CD14-positive monocyte (primary cell): Measurements from ENCODE around the gene TRPV4. TPM values are rescaled to one million over a fixed set of nuclear protein-coding genes. Genes with fewer than 3 reads are reported as not detected.

Experiments
- DNase-seq, 3 donors: peaks; one replicate each; pipeline ENCODE4 v3.0.0-alpha.2; 2011 to 2022
- H2AFZ ChIP-seq: 2 replicates; pipeline ENCODE4 v1.6.0; 2012; ENCODE audit warnings: mild to moderate bottlenecking, low read depth, low read length, inconsistent platforms; ENCODE audit not compliant: insufficient read depth, poor library complexity, severe bottlenecking
- H3K27ac ChIP-seq, 2 donors: 1 replicate in 1 of 2; 2 replicates in 1 of 2; pipeline ENCODE4 v1.5.1; 2012 to 2013; ENCODE audit warnings: low read length in 2 of 2, control low read depth in 1 of 2, inconsistent platforms in 1 of 2, low read depth in 1 of 2, mild to moderate bottlenecking in 1 of 2
- H3K27me3 ChIP-seq, 2 donors: one replicate each; pipeline versions ENCODE4 v1.6.0 to v1.6.1; 2011 to 2013; ENCODE audit warnings: low read length in 2 of 2; ENCODE audit not compliant: control insufficient read depth in 2 of 2, insufficient read depth in 2 of 2
- H3K36me3 ChIP-seq, 2 donors: replicated peaks in 1 of 2; 1 replicate in 1 of 2; 2 replicates in 1 of 2; pipeline versions ENCODE4 v1.5.1 to v1.6.1; 2012 to 2013; ENCODE audit warnings: low read length in 2 of 2, control low read depth in 1 of 2, inconsistent platforms in 1 of 2, mild to moderate bottlenecking in 1 of 2; ENCODE audit not compliant: insufficient read depth in 2 of 2, control insufficient read depth in 1 of 2
- H3K4me1 ChIP-seq, 2 donors: 1 replicate in 1 of 2; 2 replicates in 1 of 2; pipeline versions ENCODE4 v1.5.1 to v1.6.1; 2012 to 2013; ENCODE audit warnings: low read length in 2 of 2, control low read depth in 1 of 2, inconsistent platforms in 1 of 2, mild to moderate bottlenecking in 1 of 2, moderate library complexity in 1 of 2; ENCODE audit not compliant: insufficient read depth in 2 of 2, control insufficient read depth in 1 of 2
- H3K4me2 ChIP-seq: replicated peaks from 2 replicates; pipeline ENCODE3; 2012; ENCODE audit warnings: low read length, moderate library complexity, mild to moderate bottlenecking; ENCODE audit not compliant: poor library complexity, severe bottlenecking; ENCODE audit errors: extremely low read depth
- H3K4me3 ChIP-seq, 3 experiments: fragments of 200-600 bp in 1 of 3; sonication (generic) in 1 of 3; replicated peaks in 1 of 3; 1 replicate in 2 of 3; 2 replicates in 1 of 3; pipeline ENCODE4 v1.5.1; 2011 to 2013; ENCODE audit warnings: low read length in 3 of 3, mild to moderate bottlenecking in 3 of 3, control low read depth in 2 of 3, low read depth in 2 of 3, inconsistent platforms in 1 of 3, moderate library complexity in 1 of 3
- H3K79me2 ChIP-seq: 2 replicates; pipeline ENCODE4 v1.6.0; 2012; ENCODE audit warnings: mild to moderate bottlenecking, control low read depth, inconsistent platforms, low read length, moderate library complexity; ENCODE audit not compliant: insufficient read depth
- H3K9ac ChIP-seq: 2 replicates; pipeline ENCODE4 v1.6.0; 2017; ENCODE audit warnings: low read length, mild to moderate bottlenecking; ENCODE audit not compliant: insufficient read depth, poor library complexity, severe bottlenecking
- H3K9me3 ChIP-seq, 2 donors: replicated peaks in 1 of 2; 1 replicate in 1 of 2; 2 replicates in 1 of 2; pipeline versions ENCODE4 v1.5.1 to v1.6.1; 2012 to 2013; ENCODE audit warnings: low read length in 2 of 2, control low read depth in 1 of 2; ENCODE audit not compliant: control insufficient read depth in 1 of 2, insufficient read depth in 1 of 2
- H4K20me1 ChIP-seq: 2 replicates; pipeline ENCODE4 v1.6.0; 2012; ENCODE audit warnings: mild to moderate bottlenecking, low read length, control low read depth, moderate library complexity; ENCODE audit not compliant: insufficient read depth
- H3K27ac Mint-ChIP-seq, 7 donors: one replicate each; pipeline ENCODE4 v1.8.0; 2020; ENCODE audit warnings: mild to moderate bottlenecking in 7 of 7, mixed read lengths in 7 of 7, moderate library complexity in 6 of 7, inconsistent platforms in 2 of 7
- H3K27me3 Mint-ChIP-seq, 3 donors: one replicate each; pipeline ENCODE4 v1.8.0; 2021 to 2022; ENCODE audit warnings: low read depth in 3 of 3, mild to moderate bottlenecking in 3 of 3, mixed read lengths in 3 of 3, moderate library complexity in 3 of 3, inconsistent platforms in 1 of 3
- H3K36me3 Mint-ChIP-seq, 2 donors: one replicate each; pipeline ENCODE4 v1.8.0; 2020; ENCODE audit warnings: mixed read lengths in 2 of 2, inconsistent platforms in 1 of 2, mild to moderate bottlenecking in 1 of 2
- H3K4me1 Mint-ChIP-seq: one replicate; pipeline ENCODE4 v1.8.0; 2020; ENCODE audit warnings: mild to moderate bottlenecking, mixed read lengths
- H3K4me3 Mint-ChIP-seq, 2 donors: one replicate each; pipeline ENCODE4 v1.8.0; 2020; ENCODE audit warnings: mild to moderate bottlenecking in 2 of 2, mixed read lengths in 2 of 2, moderate library complexity in 1 of 2
- H3K9me3 Mint-ChIP-seq, 7 donors: one replicate each; pipeline ENCODE4 v1.8.0; 2020 to 2022; ENCODE audit warnings: mixed read lengths in 7 of 7, mild to moderate bottlenecking in 6 of 7, moderate library complexity in 6 of 7, inconsistent platforms in 2 of 7
- WGBS: methylation state at CpG from one replicate; pipeline ENCODE4 v1.1.5; 2013; ENCODE audit warnings: missing lambda C conversion rate; ENCODE audit not compliant: insufficient coverage; 5-methylcytosine and 5-hydroxymethylcytosine counted together
- intact Hi-C, 2 donors: fragments of 100-400 bp; cut with micrococcal nuclease; formaldehyde crosslinking; loops; one replicate each; pipeline versions ENCODE4 v1.15.0 to v1.15.1; 2023
- polyA plus RNA-seq, 3 donors: library from polyadenylated mRNA; depleted of rRNA in 1 of 3; unstranded in 2 of 3; stranded (reverse) in 1 of 3; fragments of 300-500 nt in 2 of 3; fragments of >200 nt in 1 of 3; fragmentation: Illumina TruSeq in 2 of 3; gene quantifications; 1 replicate in 2 of 3; 2 replicates in 1 of 3; pipeline ENCODE4 v1.2.3, GENCODE V29; 2012 to 2021
- TF ChIP-seq, protein P1 (sequence below): fragments of 200-600 bp; IDR thresholded peaks from one replicate; pipeline ENCODE4 v1.8.0; 2022; ENCODE audit warnings: antibody characterized with exemption, mild to moderate bottlenecking

Gene TRPV4
- polyA plus RNA-seq, 3 donors = 0.64 to 3.1 (median 2.0) TPM

DNA sequence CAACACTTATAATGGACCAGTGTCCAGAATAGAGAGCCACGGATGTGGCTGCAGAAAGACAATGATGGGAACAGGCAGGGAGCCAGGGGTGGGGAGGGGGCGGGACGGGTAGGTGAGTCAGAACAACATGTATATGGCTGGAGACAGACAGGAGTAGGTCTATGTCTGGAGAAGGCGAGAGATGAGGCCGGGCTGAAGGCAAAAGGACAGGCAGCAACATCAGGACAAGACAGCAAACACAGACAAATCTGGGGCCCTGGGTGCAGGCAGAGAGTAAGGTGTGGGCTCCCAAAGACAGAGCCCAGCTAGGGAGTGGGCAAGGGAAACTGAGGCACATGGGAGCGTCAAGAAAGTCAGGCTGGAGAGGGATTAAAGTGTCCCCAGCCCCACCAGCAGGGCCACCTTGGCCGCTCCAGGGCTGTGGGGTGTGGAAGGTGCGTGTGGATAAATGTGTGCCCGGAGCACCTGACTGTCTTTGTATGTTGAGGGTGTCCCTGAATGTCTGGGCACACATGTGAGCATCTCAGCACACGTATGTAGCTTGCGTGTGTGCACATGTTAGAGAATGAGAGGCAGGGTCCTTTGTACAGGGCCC, 75.4 kb downstream of the TRPV4 start:
- H3K79me2 ChIP-seq = no peaks in the 10 kb centered on the region
- Mint-ChIP-seq H3K4me1 (peaks cover 16% of the 10 kb centered on the region), H3K36me3 (no peaks in the 10 kb centered on the region), H3K27me3 (peaks cover 5 to 8% (median 7%) of the 10 kb centered on the region in 3 donors), H3K4me3 (no peak overlapping the region), H3K27ac (no peak overlapping the region), H3K9me3 (peaks cover 12 to 27% (median 21%) of the 10 kb centered on the region in 7 donors)
- no peaks in the 10 kb centered on the region for H3K36me3 ChIP-seq
- 93% methylated on average over 9 of the region's 11 CpGs for WGBS
- no peak overlapping the region for H3K27ac ChIP-seq
- H3K4me1 ChIP-seq = peaks cover under 1 to 16% of the 10 kb centered on the region in 2 donors
- peaks cover 9 to 12% of the 10 kb centered on the region in 2 donors for H3K9me3 ChIP-seq
- no peak overlapping the region for H2AFZ ChIP-seq
- H4K20me1 ChIP-seq = no peaks in the 10 kb centered on the region
- no peak overlapping the region for H3K4me3 ChIP-seq
- TF ChIP-seq, protein P1, sequence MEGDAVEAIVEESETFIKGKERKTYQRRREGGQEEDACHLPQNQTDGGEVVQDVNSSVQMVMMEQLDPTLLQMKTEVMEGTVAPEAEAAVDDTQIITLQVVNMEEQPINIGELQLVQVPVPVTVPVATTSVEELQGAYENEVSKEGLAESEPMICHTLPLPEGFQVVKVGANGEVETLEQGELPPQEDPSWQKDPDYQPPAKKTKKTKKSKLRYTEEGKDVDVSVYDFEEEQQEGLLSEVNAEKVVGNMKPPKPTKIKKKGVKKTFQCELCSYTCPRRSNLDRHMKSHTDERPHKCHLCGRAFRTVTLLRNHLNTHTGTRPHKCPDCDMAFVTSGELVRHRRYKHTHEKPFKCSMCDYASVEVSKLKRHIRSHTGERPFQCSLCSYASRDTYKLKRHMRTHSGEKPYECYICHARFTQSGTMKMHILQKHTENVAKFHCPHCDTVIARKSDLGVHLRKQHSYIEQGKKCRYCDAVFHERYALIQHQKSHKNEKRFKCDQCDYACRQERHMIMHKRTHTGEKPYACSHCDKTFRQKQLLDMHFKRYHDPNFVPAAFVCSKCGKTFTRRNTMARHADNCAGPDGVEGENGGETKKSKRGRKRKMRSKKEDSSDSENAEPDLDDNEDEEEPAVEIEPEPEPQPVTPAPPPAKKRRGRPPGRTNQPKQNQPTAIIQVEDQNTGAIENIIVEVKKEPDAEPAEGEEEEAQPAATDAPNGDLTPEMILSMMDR = no peak
- intact Hi-C loops = no loop called here
- no peak for DNase-seq
- H3K27me3 ChIP-seq = no peaks in the 10 kb centered on the region
- no peak overlapping the region for H3K9ac ChIP-seq
- H3K4me2 ChIP-seq = no peak overlapping the region

DNA sequence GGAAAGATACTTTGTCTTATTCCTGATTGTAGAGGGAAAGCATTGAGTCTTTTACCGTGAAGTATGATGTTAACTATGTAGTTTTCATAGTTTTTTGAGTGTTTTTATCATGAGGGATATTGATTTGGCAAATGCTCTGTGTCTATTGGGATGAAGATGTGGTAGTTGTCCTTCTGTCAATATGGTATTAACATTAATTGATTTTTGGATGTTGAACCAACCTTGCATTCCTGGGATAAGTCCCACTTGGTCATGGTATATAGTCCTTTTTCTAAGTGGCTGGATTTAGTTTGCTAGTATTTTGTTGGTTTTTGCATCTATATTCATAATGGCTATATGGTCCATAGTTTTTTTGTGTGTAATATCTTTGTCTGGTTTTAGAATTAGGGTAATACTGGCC, 76.7 kb downstream of the TRPV4 start:
- Histone ChIP-seq H3K79me2 (no peaks in the 10 kb centered on the region), H3K27me3 (no peaks in the 10 kb centered on the region), H3K4me1 (peaks cover 0 to 12% of the 10 kb centered on the region in 2 donors), H3K9ac (no peak overlapping the region), H3K9me3 (peaks cover 9 to 20% of the 10 kb centered on the region in 2 donors), H3K27ac (no peak overlapping the region), H3K36me3 (no peaks in the 10 kb centered on the region), H4K20me1 (no peaks in the 10 kb centered on the region), H2AFZ (no peak overlapping the region), H3K4me2 (no peak overlapping the region), H3K4me3 (no peak overlapping the region)
- Mint-ChIP-seq H3K36me3 (no peaks in the 10 kb centered on the region), H3K4me3 (no peak overlapping the region), H3K9me3 (peaks cover 12 to 30% (median 21%) of the 10 kb centered on the region in 7 donors), H3K27ac (no peak overlapping the region), H3K4me1 (peaks cover 9% of the 10 kb centered on the region), H3K27me3 (peaks cover 4 to 6% (median 5%) of the 10 kb centered on the region in 3 donors)
- TF ChIP-seq, protein P1 = no peak
- intact Hi-C loops = no loop called here
- DNase-seq = no peak
- no CpG with 5 or more reads among the region's 1 CpG for WGBS
